Measurements from ENCODE around the gene NRP2.

- no peak for TF ChIP-seq POLR2A (IDR thresholded peaks at IDR 0.05; ENCODE audit: low read length)
- TF ChIP-seq GATA1 (IDR thresholded peaks at IDR 0.05; ENCODE audit: low read depth, low read length): no peak
Measured at GRCh38 chr2:205723179-205723578, 40.9 kb downstream of the NRP2 start.

Data from erythroblast (primary cell).